ENCODE data around the gene ZFHX3.

DNA sequence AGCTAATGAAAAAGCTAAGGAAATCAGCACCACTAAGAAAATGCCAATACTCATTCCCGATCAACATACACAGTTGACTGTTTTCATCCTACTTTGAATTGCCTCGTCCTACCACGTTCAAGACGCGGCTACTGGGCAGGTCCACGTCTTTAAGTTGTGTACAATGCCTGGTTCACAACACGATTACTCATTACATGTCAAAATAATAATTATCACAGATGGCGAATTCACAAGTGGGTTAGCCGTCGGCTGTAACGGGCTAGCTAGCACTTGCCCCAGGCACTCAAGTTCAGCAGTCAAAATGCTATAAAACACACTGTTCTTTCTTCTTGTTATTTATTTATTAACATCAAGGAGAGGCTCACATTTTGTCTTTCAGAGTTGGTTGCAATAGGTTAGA lies 124.2 kb downstream of the ZFHX3 start:
- TF ChIP-seq CTCF (IDR thresholded peaks at IDR 0.05) (no peak), POLR2A (IDR thresholded peaks at IDR 0.05) (no peak), EP300 (IDR thresholded peaks at IDR 0.05) (no peak)

Measured in tibial nerve (tissue), 4 donors.